CD4-positive, alpha-beta T cell (primary cell): ENCODE data around the gene EFHD2. TPM values are rescaled to one million over a fixed set of nuclear protein-coding genes. Genes with fewer than 3 reads are reported as not detected.
A peak's percentile ranks its signal among the peaks of the same experiment; 100 is the strongest.

Source experiments
- ATAC-seq: fragments of 200-7000 bp; cut with Tn5 transposase; one replicate; pipeline ENCODE4 v1.10.0; 2022; ENCODE audit warnings: mild to moderate bottlenecking; ENCODE audit not compliant: poor library complexity
- CTCF ChIA-PET: fragments of 350-600 bp; sonication (Branson Sonifier 250); formaldehyde crosslinking; loops from one replicate; lab custom pipeline; 2021; ENCODE audit warnings: antibody characterized with exemption, inconsistent platforms; lab: Charles Lee
- POLR2A ChIA-PET: fragments of 350-600 bp; sonication (Branson Sonifier 250); formaldehyde crosslinking; loops from one replicate; lab custom pipeline; 2021; ENCODE audit warnings: antibody characterized with exemption, inconsistent platforms; lab: Charles Lee
- DNase-seq, 14 experiments: peaks; one replicate each; pipeline ENCODE4 v3.0.0-alpha.2; 2013 to 2020; ENCODE audit warnings: mixed read lengths in 2 of 14
- H3K27ac ChIP-seq, 2 donors: one replicate each; pipeline versions ENCODE4 v1.5.1 to v1.7.0; 2013; ENCODE audit warnings: low read length in 2 of 2, low read depth in 1 of 2, mild to moderate bottlenecking in 1 of 2
- H3K27me3 ChIP-seq, 2 experiments: 1 replicate in 1 of 2; 2 replicates in 1 of 2; pipeline versions ENCODE4 v1.6.1 to v1.7.0; 2013; ENCODE audit warnings: low read length in 2 of 2, control low read depth in 1 of 2, mild to moderate bottlenecking in 1 of 2, moderate library complexity in 1 of 2; ENCODE audit not compliant: insufficient read depth in 2 of 2, control insufficient read depth in 1 of 2
- H3K36me3 ChIP-seq: one replicate; pipeline ENCODE4 v1.6.1; 2013; ENCODE audit warnings: low read length, control low read depth; ENCODE audit not compliant: insufficient read depth
- H3K4me1 ChIP-seq: one replicate; pipeline ENCODE4 v1.6.1; 2013; ENCODE audit warnings: low read length, control low read depth; ENCODE audit not compliant: insufficient read depth
- H3K4me3 ChIP-seq: one replicate; pipeline ENCODE4 v1.5.1; 2013; ENCODE audit warnings: mild to moderate bottlenecking, low read length, moderate library complexity
- H3K9me3 ChIP-seq, 2 experiments: 1 replicate in 1 of 2; 2 replicates in 1 of 2; pipeline versions ENCODE4 v1.6.1 to v1.7.0; 2013; ENCODE audit warnings: low read length in 2 of 2, mild to moderate bottlenecking in 2 of 2, control low read depth in 1 of 2, moderate library complexity in 1 of 2; ENCODE audit not compliant: control insufficient read depth in 1 of 2, insufficient read depth in 1 of 2
- H3K27ac Mint-ChIP-seq: one replicate; pipeline ENCODE4 v1.8.0; 2020; ENCODE audit warnings: mixed read lengths
- H3K27me3 Mint-ChIP-seq: one replicate; pipeline ENCODE4 v1.8.0; 2021; ENCODE audit warnings: mixed read lengths
- H3K36me3 Mint-ChIP-seq: one replicate; pipeline ENCODE4 v1.8.0; 2021; ENCODE audit warnings: low read depth, mixed read lengths
- H3K4me1 Mint-ChIP-seq: one replicate; pipeline ENCODE4 v1.8.0; 2021; ENCODE audit warnings: low read depth, mixed read lengths
- H3K4me3 Mint-ChIP-seq: one replicate; pipeline ENCODE4 v1.8.0; 2020; ENCODE audit warnings: mild to moderate bottlenecking, mixed read lengths
- H3K9me3 Mint-ChIP-seq: one replicate; pipeline ENCODE4 v1.8.0; 2020; ENCODE audit warnings: mixed read lengths
- CTCF ChIP-seq: fragments of 200-600 bp; IDR thresholded peaks from one replicate; pipeline ENCODE4 v1.8.0; 2022; ENCODE audit warnings: antibody characterized with exemption, mild to moderate bottlenecking
- intact Hi-C, 2 experiments: fragments of 100-400 bp; cut with DNase I in 1 of 2; cut with micrococcal nuclease in 1 of 2; formaldehyde crosslinking; loops; one replicate each; pipeline versions ENCODE4 v1.15.1 to v1.9.0; 2023 to 2025; cut with DNase I, micrococcal nuclease
- total RNA-seq, 174 experiments: library from RNA in 2 of 174; stranded (reverse) in 2 of 174; gene quantifications; one replicate each; pipeline ENCODE4 v1.2.3 and lab custom pipeline; 2021 to 2026

EFHD2 gene
- total RNA-seq, 2 experiments from 2014 or later, result 79.1 to 80.9 TPM

DNA sequence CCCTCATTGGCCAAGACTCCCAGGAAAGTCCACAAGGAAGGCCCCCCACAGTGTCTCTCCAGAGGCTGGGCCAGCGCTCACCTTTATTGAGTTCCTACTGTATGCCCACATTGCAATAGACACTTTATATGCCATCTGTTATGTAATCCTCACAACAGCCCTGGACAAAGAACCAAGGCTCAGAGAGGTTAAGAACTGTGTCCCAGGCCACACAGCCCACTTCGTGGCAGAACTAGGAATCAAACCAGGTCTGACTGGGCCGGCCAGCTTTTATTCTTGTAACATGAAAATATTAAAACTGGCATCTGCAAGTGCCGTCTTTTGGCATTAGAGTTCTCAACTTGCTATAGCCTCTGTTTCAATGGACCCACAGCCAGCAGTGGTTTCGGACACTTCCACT, 33.1 kb downstream of the EFHD2 start:
- no peaks in the 10 kb centered on the region for H3K4me1 Mint-ChIP-seq
- no peaks in the 10 kb centered on the region for H3K36me3 Mint-ChIP-seq
- Histone ChIP-seq H3K4me1 (peaks cover 6% of the 10 kb centered on the region), H3K27ac (no peak overlapping the region), H3K9me3 (peaks cover 0 to 4% of the 10 kb centered on the region in 2 experiments), H3K36me3 (no peaks in the 10 kb centered on the region), H3K4me3 (no peak overlapping the region), H3K27me3 (peaks cover 2 to 4% of the 10 kb centered on the region in 2 experiments)
- ChIA-PET POLR2A (no interaction called here), CTCF (no interaction called here)
- TF ChIP-seq CTCF, result no peak
- no peak overlapping the region for H3K27ac Mint-ChIP-seq
- no peak for ATAC-seq
- H3K4me3 Mint-ChIP-seq, result no peak overlapping the region
- peaks cover 4% of the 10 kb centered on the region for H3K27me3 Mint-ChIP-seq
- DNase-seq, result no peak
- intact Hi-C loops, result no loop called here
- H3K9me3 Mint-ChIP-seq, result no peaks in the 10 kb centered on the region

DNA sequence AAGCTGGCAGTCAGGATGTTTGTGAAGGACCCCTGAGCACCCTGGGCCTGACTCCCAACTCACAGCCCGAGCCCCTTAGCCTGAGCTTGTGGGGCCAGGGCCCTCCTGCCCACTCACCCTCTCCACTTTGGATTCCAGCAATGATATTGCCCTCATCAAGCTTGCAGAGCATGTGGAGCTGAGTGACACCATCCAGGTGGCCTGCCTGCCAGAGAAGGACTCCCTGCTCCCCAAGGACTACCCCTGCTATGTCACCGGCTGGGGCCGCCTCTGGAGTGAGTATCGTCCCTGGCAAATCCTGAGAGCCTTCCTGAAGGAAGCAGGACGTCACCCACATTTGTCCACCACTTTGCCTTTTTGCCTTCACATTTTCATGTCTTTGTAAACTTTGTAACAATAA, 33.6 kb downstream of the EFHD2 start:
- Mint-ChIP-seq H3K9me3 (no peaks in the 10 kb centered on the region), H3K4me3 (no peak overlapping the region), H3K4me1 (no peaks in the 10 kb centered on the region), H3K27me3 (peaks cover 4% of the 10 kb centered on the region), H3K36me3 (no peaks in the 10 kb centered on the region), H3K27ac (no peak overlapping the region)
- CTCF ChIA-PET, result interaction anchor here (1.0 kb wide), 2 partner anchors 12 to 120 kb away, joined by 3 to 5 read pairs; no protein-coding TSS in a partner anchor
- peaks cover 6% of the 10 kb centered on the region for H3K4me1 ChIP-seq
- no peak overlapping the region for H3K4me3 ChIP-seq
- POLR2A ChIA-PET, result no interaction called here
- ATAC-seq (no peak), DNase-seq (no peak)
- H3K27me3 ChIP-seq, result peaks cover 2 to 4% of the 10 kb centered on the region in 2 experiments
- no peak overlapping the region for H3K27ac ChIP-seq
- H3K9me3 ChIP-seq, result peaks cover 0 to 4% of the 10 kb centered on the region in 2 experiments
- no peaks in the 10 kb centered on the region for H3K36me3 ChIP-seq
- TF ChIP-seq CTCF, result no peak
- intact Hi-C loops, result no loop called here

- H3K4me3 Mint-ChIP-seq, result no peak overlapping the region
- CTCF ChIA-PET, result interaction anchor here (1.1 kb wide), 1 partner anchor 12 kb away, joined by 4 read pairs; no protein-coding TSS in a partner anchor
- no peak for ATAC-seq
These were observed 35.0 kb downstream of the EFHD2 start for GRCh38 chr1:15444468-15445389.

More at GRCh38 chr1:15444468-15445389, 35.0 kb downstream of the EFHD2 start:
- H3K27me3 ChIP-seq, result peaks cover 2 to 4% of the 10 kb centered on the region in 2 experiments
- no peaks in the 10 kb centered on the region for H3K9me3 Mint-ChIP-seq
- H3K4me3 ChIP-seq, result no peak overlapping the region
- peaks cover 0 to 4% of the 10 kb centered on the region in 2 experiments for H3K9me3 ChIP-seq
- no peak overlapping the region for H3K27ac Mint-ChIP-seq
- H3K27ac ChIP-seq, result no peak overlapping the region
- POLR2A ChIA-PET, result no interaction called here
- no peaks in the 10 kb centered on the region for H3K36me3 ChIP-seq
- DNase-seq, result peak in 1 of 14 experiments; percentile 15
- H3K27me3 Mint-ChIP-seq, result peaks cover 4% of the 10 kb centered on the region
- intact Hi-C loops, result no loop called here
- H3K4me1 Mint-ChIP-seq, result no peaks in the 10 kb centered on the region
- peaks cover 6% of the 10 kb centered on the region for H3K4me1 ChIP-seq
- H3K36me3 Mint-ChIP-seq, result no peaks in the 10 kb centered on the region
- no peak for TF ChIP-seq CTCF
